Neuronal stem cell (in vitro differentiated cells): Measurements from ENCODE around the gene CNTNAP2.

Source experiments
- DNase-seq: peaks from one replicate; pipeline ENCODE4 v3.0.0-alpha.2; 2013; ENCODE audit warnings: low spot score
- H2AFZ ChIP-seq: one replicate; pipeline ENCODE4 v1.6.1; 2013; ENCODE audit warnings: mild to moderate bottlenecking, low read length, inconsistent platforms
- H2AK5ac ChIP-seq: 2 replicates; pipeline ENCODE4 v1.6.1; 2013; ENCODE audit warnings: low read depth, mild to moderate bottlenecking, inconsistent platforms, low read length, moderate library complexity, mixed read lengths
- H2BK120ac ChIP-seq: 2 replicates; pipeline ENCODE4 v1.6.1; 2013; ENCODE audit warnings: low read depth, mild to moderate bottlenecking, inconsistent platforms, low read length, moderate library complexity, mixed read lengths
- H2BK12ac ChIP-seq: one replicate; pipeline ENCODE4 v1.6.1; 2013; ENCODE audit warnings: low read length, inconsistent platforms
- H2BK15ac ChIP-seq: 2 replicates; pipeline ENCODE4 v1.6.1; 2013; ENCODE audit warnings: mild to moderate bottlenecking, low read length, inconsistent platforms, mixed read lengths
- H2BK5ac ChIP-seq: one replicate; pipeline ENCODE4 v1.6.1; 2013; ENCODE audit warnings: inconsistent platforms, mild to moderate bottlenecking, low read length, moderate library complexity
- H3K14ac ChIP-seq: one replicate; pipeline ENCODE4 v1.6.1; 2013; ENCODE audit warnings: low read length, inconsistent platforms
- H3K18ac ChIP-seq: 2 replicates; pipeline ENCODE4 v1.6.1; 2013; ENCODE audit warnings: low read length, inconsistent platforms
- H3K23ac ChIP-seq: 2 replicates; pipeline ENCODE4 v1.6.1; 2013; ENCODE audit warnings: low read depth, mild to moderate bottlenecking, mixed read lengths, low read length, inconsistent platforms; ENCODE audit not compliant: poor library complexity
- H3K27ac ChIP-seq: replicated peaks from 3 replicates; pipeline ENCODE4 v1.5.1; 2013; ENCODE audit warnings: low read length, inconsistent platforms
- H3K27me3 ChIP-seq, 3 experiments: 2 replicates each; pipeline ENCODE4 v1.6.1; 2013; ENCODE audit warnings: low read length in 3 of 3, mild to moderate bottlenecking in 2 of 3, inconsistent platforms in 1 of 3, low read depth in 1 of 3, mixed read lengths in 1 of 3, moderate library complexity in 1 of 3; ENCODE audit not compliant: control insufficient read depth in 3 of 3, insufficient read depth in 3 of 3
- H3K36me3 ChIP-seq, 2 donors: replicated peaks in 1 of 2; 2 replicates each; pipeline ENCODE4 v1.6.1; 2013; ENCODE audit warnings: low read length in 2 of 2; ENCODE audit not compliant: control insufficient read depth in 2 of 2, insufficient read depth in 2 of 2
- H3K4ac ChIP-seq: 2 replicates; pipeline ENCODE4 v1.6.1; 2013; ENCODE audit warnings: inconsistent platforms, mild to moderate bottlenecking, low read length, moderate library complexity
- H3K4me1 ChIP-seq, 2 donors: 1 replicate in 1 of 2; 2 replicates in 1 of 2; pipeline ENCODE4 v1.6.1; 2013; ENCODE audit warnings: low read length in 2 of 2, low read depth in 1 of 2; ENCODE audit not compliant: control insufficient read depth in 2 of 2, insufficient read depth in 1 of 2
- H3K4me2 ChIP-seq: one replicate; pipeline ENCODE4 v1.6.1; 2013; ENCODE audit warnings: mild to moderate bottlenecking, low read length, inconsistent platforms; ENCODE audit not compliant: insufficient read depth, poor library complexity, severe bottlenecking
- H3K4me3 ChIP-seq, 2 donors: 2 replicates each; pipeline ENCODE4 v1.5.1; 2013; ENCODE audit warnings: low read length in 2 of 2, mild to moderate bottlenecking in 2 of 2, inconsistent platforms in 1 of 2, moderate library complexity in 1 of 2
- H3K79me1 ChIP-seq: one replicate; pipeline ENCODE4 v1.6.1; 2013; ENCODE audit warnings: low read depth, mild to moderate bottlenecking, inconsistent platforms, low read length, moderate library complexity
- H3K9ac ChIP-seq: one replicate; pipeline ENCODE4 v1.6.1; 2013; ENCODE audit warnings: mild to moderate bottlenecking, low read depth, low read length, inconsistent platforms; ENCODE audit not compliant: poor library complexity
- H3K9me3 ChIP-seq, 2 donors: replicated peaks in 1 of 2; 2 replicates each; pipeline versions ENCODE3 to v1.6.1; 2013; ENCODE audit warnings: low read length in 2 of 2, mild to moderate bottlenecking in 2 of 2, inconsistent platforms in 1 of 2, low read depth in 1 of 2, mixed read lengths in 1 of 2, moderate library complexity in 1 of 2; ENCODE audit not compliant: control insufficient read depth in 2 of 2, insufficient read depth in 1 of 2
- H4K8ac ChIP-seq: one replicate; pipeline ENCODE4 v1.6.1; 2013; ENCODE audit warnings: low read depth, mild to moderate bottlenecking, inconsistent platforms, low read length, moderate library complexity
- H4K91ac ChIP-seq: one replicate; pipeline ENCODE4 v1.6.1; 2013; ENCODE audit warnings: low read length, low read depth, mild to moderate bottlenecking, inconsistent platforms; ENCODE audit not compliant: poor library complexity
- WGBS, 2 donors: extraction: QIAGEN DNeasy Blood & Tissue Kit; methylation state at CpG; one replicate each; pipeline ENCODE4 v1.1.7; 2013; ENCODE audit warnings: missing lambda C conversion rate in 2 of 2, mixed read lengths in 1 of 2; ENCODE audit not compliant: insufficient read length in 2 of 2, insufficient replicate concordance in 1 of 2; ENCODE audit errors: extremely low coverage in 2 of 2; 5-methylcytosine and 5-hydroxymethylcytosine counted together

The CNTNAP2 gene

GRCh38 chr7:146084086-146084485 lies 32.5 kb upstream of the CNTNAP2 start:
- Histone ChIP-seq H3K4me3 (no peak overlapping the region), H3K36me3 (no peaks in the 10 kb centered on the region), H3K4me1 (no peaks in the 10 kb centered on the region), H2AK5ac (no peak overlapping the region), H2BK120ac (no peak overlapping the region), H3K27me3 (no peaks in the 10 kb centered on the region), H3K9ac (no peak overlapping the region), H2BK12ac (no peak overlapping the region), H2AFZ (no peak overlapping the region), H4K8ac (no peak overlapping the region), H3K14ac (no peak overlapping the region), H3K79me1 (no peaks in the 10 kb centered on the region), H3K4ac (no peak overlapping the region), H3K4me2 (no peak overlapping the region), H2BK5ac (no peak overlapping the region), H3K18ac (no peak overlapping the region), H4K91ac (no peak overlapping the region), H3K23ac (no peak overlapping the region), H3K9me3 (no peaks in the 10 kb centered on the region), H2BK15ac (no peak overlapping the region), H3K27ac (no peak overlapping the region)
- no peak for DNase-seq
- WGBS, 2 donors = no CpG with 5 or more reads among the region's 6 CpGs

- Histone ChIP-seq H3K14ac (no peak overlapping the region), H3K4ac (no peak overlapping the region)
These were observed 26.5 kb upstream of the CNTNAP2 start for GRCh38 chr7:146090023-146090645.

GRCh38 chr7:146094356-146094755 lies 22.2 kb upstream of the CNTNAP2 start:
- Histone ChIP-seq H3K9ac (no peak overlapping the region), H3K4me3 (no peak overlapping the region), H3K9me3 (no peaks in the 10 kb centered on the region), H3K18ac (no peak overlapping the region), H4K8ac (no peak overlapping the region), H2BK15ac (no peak overlapping the region), H2BK120ac (no peak overlapping the region), H4K91ac (no peak overlapping the region), H3K27me3 (no peaks in the 10 kb centered on the region), H3K36me3 (no peaks in the 10 kb centered on the region), H2BK12ac (no peak overlapping the region), H3K4me1 (no peaks in the 10 kb centered on the region), H2AK5ac (no peak overlapping the region), H3K79me1 (no peaks in the 10 kb centered on the region), H3K23ac (no peak overlapping the region), H3K14ac (no peak overlapping the region), H3K27ac (no peak overlapping the region), H3K4me2 (no peak overlapping the region), H2BK5ac (no peak overlapping the region), H3K4ac (no peak overlapping the region), H2AFZ (no peak overlapping the region)
- no CpG with 5 or more reads among the region's 4 CpGs for WGBS, 2 donors
- DNase-seq = no peak

More at GRCh38 chr7:146090023-146090645, 26.5 kb upstream of the CNTNAP2 start:
- H3K27me3 ChIP-seq = no peaks in the 10 kb centered on the region
- H3K36me3 ChIP-seq = no peaks in the 10 kb centered on the region
- no peaks in the 10 kb centered on the region for H3K4me1 ChIP-seq
- H2BK12ac ChIP-seq = no peak overlapping the region
- no peak overlapping the region for H2AFZ ChIP-seq
- no peak overlapping the region for H2BK15ac ChIP-seq
- no peak overlapping the region for H2AK5ac ChIP-seq
- H3K23ac ChIP-seq = no peak overlapping the region
- no peaks in the 10 kb centered on the region for H3K79me1 ChIP-seq
- no peak overlapping the region for H2BK120ac ChIP-seq
- H2BK5ac ChIP-seq = no peak overlapping the region
- H3K4me3 ChIP-seq = no peak overlapping the region
- no peak overlapping the region for H3K9ac ChIP-seq
- no peak for DNase-seq
- WGBS, 2 donors = no CpG with 5 or more reads among the region's 4 CpGs
- H4K8ac ChIP-seq = no peak overlapping the region
- no peak overlapping the region for H3K4me2 ChIP-seq
- H3K18ac ChIP-seq = no peak overlapping the region
- no peak overlapping the region for H4K91ac ChIP-seq
- H3K27ac ChIP-seq = no peak overlapping the region
- H3K9me3 ChIP-seq = no peaks in the 10 kb centered on the region

GRCh38 chr7:146096994-146097393 lies 19.6 kb upstream of the CNTNAP2 start:
- no peak overlapping the region for H3K4ac ChIP-seq
- no peak overlapping the region for H3K27ac ChIP-seq
- no peak overlapping the region for H3K9ac ChIP-seq
- no CpG with 5 or more reads among the region's 5 CpGs for WGBS, 2 donors
- no peaks in the 10 kb centered on the region for H3K36me3 ChIP-seq
- no peak overlapping the region for H2BK12ac ChIP-seq
- no peak overlapping the region for H3K14ac ChIP-seq
- H2BK15ac ChIP-seq = no peak overlapping the region
- no peaks in the 10 kb centered on the region for H3K79me1 ChIP-seq
- H3K9me3 ChIP-seq = no peaks in the 10 kb centered on the region
- H2BK120ac ChIP-seq = no peak overlapping the region
- no peak overlapping the region for H3K4me3 ChIP-seq
- H3K27me3 ChIP-seq = no peaks in the 10 kb centered on the region
- H3K4me2 ChIP-seq = no peak overlapping the region
- H3K4me1 ChIP-seq = no peaks in the 10 kb centered on the region
- H2BK5ac ChIP-seq = no peak overlapping the region
- H3K23ac ChIP-seq = no peak overlapping the region
- no peak overlapping the region for H4K91ac ChIP-seq
- no peak overlapping the region for H3K18ac ChIP-seq
- no peak for DNase-seq
- H2AK5ac ChIP-seq = no peak overlapping the region
- H2AFZ ChIP-seq = no peak overlapping the region
- no peak overlapping the region for H4K8ac ChIP-seq
